K562 (cell line): ENCODE data around the gene BTBD3. TPM values are rescaled to one million over a fixed set of nuclear protein-coding genes. Genes with fewer than 3 reads are reported as not detected.

ENCODE experiments used
- ATAC-seq: fragments of 200-7000 bp; cut with Tn5 transposase; 3 replicates; pipeline ENCODE4 v1.9.1; 2020; ENCODE audit warnings: moderate library complexity
- BruUV-seq: library from RNA; stranded (reverse); fragments of 400-500 nt; replicated peaks from 2 replicates; lab custom pipeline; 2021; lab: Mats Ljungman, UMichigan
- CTCF ChIA-PET: fragments of 300-600 bp; formaldehyde crosslinking; extraction: SDS; loops from one replicate; lab custom pipeline; 2021; ENCODE audit warnings: low intra/inter-chr PET ratio; lab: Yijun Ruan, JAX
- POLR2A ChIA-PET: fragments of 300-600, 350-650 bp; sonication (Branson Sonifier 250); formaldehyde crosslinking; extraction: SDS; loops from one replicate; lab custom pipeline; 2021; ENCODE audit warnings: antibody characterized with exemption, inconsistent platforms; lab: Yijun Ruan, JAX
- DNase-seq, 4 experiments: peaks; one replicate each; pipeline versions ENCODE4 v3.0.0 to v3.0.0-alpha.2; 2011 to 2018; ENCODE audit warnings: low spot score in 3 of 4, mixed read lengths in 3 of 4; ENCODE audit errors: extremely low read depth in 1 of 4
- FAIRE-seq: peaks from 2 replicates; lab custom pipeline; 2011; peaks lifted over from hg19 to GRCh38; lab: Jason Lieb, UNC
- H2AFZ ChIP-seq: 2 replicates; pipeline ENCODE4 v1.6.0; 2011; ENCODE audit warnings: low read depth, low read length, control low read depth, inconsistent platforms
- H3K27ac ChIP-seq: fragments of 200-600 bp; 3 replicates; pipeline ENCODE4 v1.8.0; 2011; ENCODE audit warnings: low read depth, mild to moderate bottlenecking, control low read depth, inconsistent platforms, low read length, moderate library complexity, mixed read lengths; ENCODE audit errors: extremely low read depth
- H3K27me3 ChIP-seq, 2 experiments: fragments of 300-600 bp in 1 of 2; 2 replicates in 1 of 2; 3 replicates in 1 of 2; pipeline versions ENCODE4 v1.6.0 to v1.8.0; 2011; ENCODE audit warnings: inconsistent platforms in 2 of 2, low read length in 2 of 2, mild to moderate bottlenecking in 1 of 2, mixed read lengths in 1 of 2, moderate library complexity in 1 of 2; ENCODE audit not compliant: control insufficient read depth in 2 of 2, insufficient read depth in 2 of 2
- H3K36me3 ChIP-seq: fragments of 300-600 bp; 3 replicates; pipeline ENCODE4 v1.8.0; 2011; ENCODE audit warnings: mild to moderate bottlenecking, low read length, inconsistent platforms; ENCODE audit not compliant: control insufficient read depth, insufficient read depth
- H3K4me1 ChIP-seq, 2 experiments: fragments of 200-600 bp in 1 of 2; replicated peaks in 1 of 2; 2 replicates in 1 of 2; 3 replicates in 1 of 2; pipeline versions ENCODE4 v1.5.1 to v1.8.0; 2011; ENCODE audit warnings: inconsistent platforms in 2 of 2, low read length in 2 of 2, mild to moderate bottlenecking in 1 of 2, mixed read lengths in 1 of 2, moderate library complexity in 1 of 2; ENCODE audit not compliant: control insufficient read depth in 2 of 2, insufficient read depth in 2 of 2
- H3K4me2 ChIP-seq: 2 replicates; pipeline ENCODE4 v1.6.1; 2011; ENCODE audit warnings: low read length, control low read depth, inconsistent platforms, mixed read lengths; ENCODE audit not compliant: insufficient read depth
- H3K4me3 ChIP-seq: fragments of 200-600 bp; sonication (generic), shearing (Covaris generic); 2 replicates; pipeline ENCODE4 v1.5.1; 2016; ENCODE audit warnings: control low read depth, inconsistent platforms
- H3K79me2 ChIP-seq: fragments of 200-600 bp; 3 replicates; pipeline ENCODE4 v1.8.0; 2011; ENCODE audit warnings: low read length, inconsistent platforms; ENCODE audit not compliant: control insufficient read depth, insufficient read depth
- H3K9ac ChIP-seq, 2 experiments: 2 replicates each; pipeline versions ENCODE4 v1.6.0 to v1.6.1; 2011; ENCODE audit warnings: low read depth in 2 of 2, low read length in 2 of 2, control low read depth in 1 of 2, inconsistent platforms in 1 of 2, mild to moderate bottlenecking in 1 of 2, mixed read lengths in 1 of 2; ENCODE audit not compliant: insufficient read depth in 1 of 2
- H3K9me1 ChIP-seq: one replicate; pipeline ENCODE4 v1.6.0; 2011; ENCODE audit warnings: inconsistent platforms, mild to moderate bottlenecking, low read length, moderate library complexity; ENCODE audit not compliant: control insufficient read depth, insufficient read depth
- H3K9me3 ChIP-seq: replicated peaks from 2 replicates; pipeline ENCODE4 v1.5.1; 2011; ENCODE audit warnings: low read depth, low read length, inconsistent platforms; ENCODE audit not compliant: control insufficient read depth, insufficient read depth
- H4K20me1 ChIP-seq: replicated peaks from 2 replicates; pipeline ENCODE4 v1.6.1; 2011; ENCODE audit warnings: low read length, inconsistent platforms, mixed read lengths; ENCODE audit not compliant: control insufficient read depth, insufficient read depth
- BRF1 ChIP-seq: IDR thresholded peaks from 3 replicates; pipeline ENCODE4 v1.6.1; 2011; ENCODE audit warnings: borderline replicate concordance, mild to moderate bottlenecking; ENCODE audit not compliant: insufficient read length; ENCODE audit errors: extremely low read depth
- ELF1 ChIP-seq: fragments of 200-800 bp; sonication (Bioruptor generic); IDR thresholded peaks from 2 replicates; pipeline ENCODE4 v1.6.1; 2016; ENCODE audit warnings: missing genetic modification characterization, missing compliant biosample characterization
- ELF2 ChIP-seq: fragments of 250-450 bp; sonication (Bioruptor Pico); IDR thresholded peaks from 2 replicates; pipeline ENCODE4 v1.5.0; 2021; ENCODE audit warnings: mild to moderate bottlenecking
- ELF4 ChIP-seq: fragments of 450-650 bp; formaldehyde crosslinking; IDR thresholded peaks from 2 replicates; pipeline ENCODE4 v1.4.0; 2022; ENCODE audit warnings: missing genetic modification characterization
- HMG20B ChIP-seq: fragments of 250-450 bp; sonication (Bioruptor Pico); IDR thresholded peaks from 2 replicates; pipeline ENCODE4 v1.5.0; 2021; ENCODE audit warnings: mild to moderate bottlenecking
- KDM2B ChIP-seq: fragments of 250-450 bp; sonication (Bioruptor Pico); IDR thresholded peaks from 2 replicates; pipeline ENCODE4 v1.8.0; 2021; ENCODE audit warnings: mild to moderate bottlenecking, moderate library complexity
- RBM25 ChIP-seq: fragments of 200-400 bp; formaldehyde crosslinking; IDR thresholded peaks from 2 replicates; pipeline ENCODE4 v1.6.1; 2018; ENCODE audit warnings: low read length, low read depth, moderate library complexity; ENCODE audit not compliant: severe bottlenecking
- RHOXF2B ChIP-seq: fragments of 250-450 bp; sonication (Bioruptor Pico); conservative IDR thresholded peaks from 2 replicates; pipeline ENCODE4 v1.5.1; 2021
- TARDBP ChIP-seq: fragments of 450-650 bp; IDR thresholded peaks from 2 replicates; pipeline ENCODE4 v1.6.1; 2016
- ZNF217 ChIP-seq: sonication (generic); formaldehyde crosslinking; IDR thresholded peaks from 2 replicates; pipeline ENCODE4 v1.8.0; 2022; ENCODE audit warnings: mild to moderate bottlenecking, missing genetic modification reagents
- ZNF707 ChIP-seq: fragments of 250-450 bp; sonication (Bioruptor Pico); conservative IDR thresholded peaks from 2 replicates; pipeline ENCODE4 v1.8.0; 2022; ENCODE audit warnings: inconsistent platforms, mild to moderate bottlenecking, moderate library complexity
- WGBS: fragments of 100-300 bp; shearing (Covaris generic); methylation state at CpG from one replicate; pipeline ENCODE4 v1.1.6; 2016; ENCODE audit warnings: low coverage, mixed read lengths; ENCODE audit not compliant: insufficient coverage; ENCODE audit errors: missing lambda C conversion rate; 5-methylcytosine and 5-hydroxymethylcytosine counted together
- in situ Hi-C: fragments of 300-500 bp; cut with MboI; formaldehyde crosslinking; loops from 4 replicates; pipeline ENCODE4 v1.15.0; 2018; ENCODE audit warnings: inconsistent platforms, mixed read lengths
- intact Hi-C: fragments of 100-400 bp; cut with micrococcal nuclease; formaldehyde crosslinking; loops from 2 replicates; pipeline ENCODE4 v1.14.2; 2022
- polyA plus RNA-seq, 8 experiments: library from polyadenylated mRNA; depleted of rRNA in 4 of 8; stranded (reverse) in 5 of 8; unstranded in 3 of 8; fragments of >200 nt; fragmentation: Nextera tagmentation in 2 of 8; fragmentation: Illumina TruSeq in 1 of 8; extraction: Ambion mirVana in 2 of 8; extraction: Trizol in 1 of 8; gene quantifications; 2 replicates each; pipeline versions ENCODE4 v1.2.1 to v1.2.3, GENCODE V29; 2011 to 2014; ENCODE audit warnings: inconsistent platforms in 1 of 8, missing spikeins in 1 of 8
- total RNA-seq, 7 experiments: library from RNA; depleted of rRNA in 6 of 7; stranded (reverse); fragments of >200 nt in 6 of 7; fragmentation: Illumina TruSeq in 2 of 7; extraction: Trizol in 2 of 7; gene quantifications; 2 replicates each; pipeline versions ENCODE4 v1.2.1 to v1.2.3, GENCODE V29; 2011 to 2021; ENCODE audit warnings: low replicate concordance in 1 of 7
- TF ChIP-seq, protein P1 (sequence below): fragments of 450-650 bp; IDR thresholded peaks from 2 replicates; pipeline ENCODE4 v1.6.1; 2017; ENCODE audit warnings: mild to moderate bottlenecking, moderate library complexity
- TF ChIP-seq, protein P2 (sequence below): IDR thresholded peaks from 2 replicates; pipeline ENCODE4 v1.6.1; 2011; ENCODE audit warnings: borderline replicate concordance, low read depth, mild to moderate bottlenecking, moderate library complexity, low read length; ENCODE audit not compliant: insufficient read depth, poor library complexity, severe bottlenecking
- TF ChIP-seq, protein P3 (sequence below): fragments of 250-450 bp; sonication (Bioruptor Pico); IDR thresholded peaks from 2 replicates; pipeline ENCODE4 v1.9.0; 2021; ENCODE audit warnings: mild to moderate bottlenecking

BTBD3 gene
- total and polyA plus RNA-seq, 9 of the 15 experiments (the other 6 are each of a cell fraction or from before 2014, with no cell fraction given), result 1.8 to 11.4 (median 6.4) TPM

DNA sequence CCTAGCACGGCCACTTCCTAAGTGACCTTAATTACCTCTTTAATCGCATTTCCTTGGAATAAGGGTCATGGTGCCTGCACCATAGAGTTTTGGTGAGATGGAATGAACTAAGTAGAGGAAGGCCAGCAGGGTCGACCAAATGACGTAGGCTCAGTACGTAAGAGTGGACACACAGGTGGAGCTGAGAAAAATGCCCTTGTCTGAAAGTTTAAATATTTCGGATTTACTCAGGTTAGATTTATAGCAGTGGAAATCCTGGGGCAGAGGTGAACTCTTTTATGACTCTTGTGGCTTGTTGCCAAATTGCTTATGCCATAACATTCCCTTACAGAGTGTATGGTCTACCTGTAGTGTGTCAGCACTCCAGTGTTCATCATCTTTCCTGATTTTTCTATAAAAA is 23.6 kb upstream of the BTBD3 start (continued):
- TF ChIP-seq KDM2B, result no peak
- TF ChIP-seq ELF2, result no peak

DNA sequence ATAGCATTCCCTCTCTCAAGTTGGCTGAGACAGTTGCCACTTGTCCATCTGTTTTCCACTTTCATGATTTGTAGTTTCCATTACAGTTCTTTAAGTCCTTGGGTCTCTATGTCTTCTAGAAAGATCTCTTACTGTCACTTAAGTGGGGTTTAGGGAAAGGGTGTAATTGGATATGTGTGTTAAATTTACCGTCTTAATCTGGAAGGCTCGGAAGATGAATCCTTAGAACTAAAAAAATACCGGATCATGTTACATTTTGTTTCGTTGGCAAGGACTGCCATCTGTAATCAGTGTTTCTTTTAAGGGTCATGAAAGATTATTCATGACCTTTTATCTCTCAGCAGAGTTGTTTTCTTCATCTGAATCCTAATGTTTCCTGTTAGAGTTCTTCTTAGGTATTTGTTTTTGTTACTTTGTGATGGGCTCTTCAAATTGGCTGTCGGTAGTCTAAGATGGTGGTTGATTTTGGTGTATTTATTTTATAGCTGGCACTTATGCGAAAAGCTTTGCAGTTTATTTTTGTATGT is 21.8 kb upstream of the BTBD3 start:
- intact Hi-C loops, result no loop called here

DNA sequence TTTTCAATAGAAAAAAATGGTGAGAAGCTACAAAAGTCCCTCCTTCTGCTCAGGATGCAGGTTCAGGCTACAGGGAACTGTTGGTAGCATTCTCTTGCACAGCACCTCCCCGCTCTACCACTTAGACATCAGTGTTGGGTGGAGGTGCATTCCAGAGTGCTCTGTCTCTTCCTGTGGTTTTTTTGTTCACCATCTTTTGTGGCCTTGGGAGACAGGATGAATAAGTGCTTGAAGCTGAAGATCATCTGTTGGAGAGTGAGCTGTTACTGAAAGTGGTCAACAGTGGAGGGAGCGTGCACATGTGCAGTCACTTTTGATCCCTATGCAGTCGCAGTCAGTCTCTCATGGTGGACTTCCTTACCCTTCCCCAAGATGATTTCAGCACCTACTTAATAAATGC is 16.6 kb upstream of the BTBD3 start:
- Histone ChIP-seq H3K27ac (no peak overlapping the region), H3K36me3 (no peaks in the 10 kb centered on the region), H3K79me2 (no peaks in the 10 kb centered on the region), H3K4me2 (no peak overlapping the region), H3K4me3 (no peak overlapping the region), H2AFZ (no peak overlapping the region), H3K9ac (no peak overlapping the region), H3K27me3 (no peaks in the 10 kb centered on the region), H3K4me1 (no peaks in the 10 kb centered on the region), H3K9me1 (no peaks in the 10 kb centered on the region), H3K9me3 (no peaks in the 10 kb centered on the region), H4K20me1 (no peaks in the 10 kb centered on the region)
- WGBS, result 33% methylated on average over 3 of the region's 3 CpGs
- CTCF ChIA-PET, result no interaction called here
- ATAC-seq, result no peak
- intact Hi-C loops, result no loop called here
- DNase-seq, result no peak
- in situ Hi-C loops, result no loop called here
- POLR2A ChIA-PET, result no interaction called here
- no TSS peak for BruUV-seq
- FAIRE-seq, result no peak
- TF ChIP-seq ZNF707 (CRISPR knock-in tag) (no peak), RBM25 (no peak), ELF4 (CRISPR knock-in tag) (no peak), RHOXF2B (CRISPR knock-in tag) (no peak), BRF1 (no peak)
- TF ChIP-seq, protein P1, sequence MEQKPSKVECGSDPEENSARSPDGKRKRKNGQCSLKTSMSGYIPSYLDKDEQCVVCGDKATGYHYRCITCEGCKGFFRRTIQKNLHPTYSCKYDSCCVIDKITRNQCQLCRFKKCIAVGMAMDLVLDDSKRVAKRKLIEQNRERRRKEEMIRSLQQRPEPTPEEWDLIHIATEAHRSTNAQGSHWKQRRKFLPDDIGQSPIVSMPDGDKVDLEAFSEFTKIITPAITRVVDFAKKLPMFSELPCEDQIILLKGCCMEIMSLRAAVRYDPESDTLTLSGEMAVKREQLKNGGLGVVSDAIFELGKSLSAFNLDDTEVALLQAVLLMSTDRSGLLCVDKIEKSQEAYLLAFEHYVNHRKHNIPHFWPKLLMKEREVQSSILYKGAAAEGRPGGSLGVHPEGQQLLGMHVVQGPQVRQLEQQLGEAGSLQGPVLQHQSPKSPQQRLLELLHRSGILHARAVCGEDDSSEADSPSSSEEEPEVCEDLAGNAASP, result no peak
- TF ChIP-seq, protein P2, sequence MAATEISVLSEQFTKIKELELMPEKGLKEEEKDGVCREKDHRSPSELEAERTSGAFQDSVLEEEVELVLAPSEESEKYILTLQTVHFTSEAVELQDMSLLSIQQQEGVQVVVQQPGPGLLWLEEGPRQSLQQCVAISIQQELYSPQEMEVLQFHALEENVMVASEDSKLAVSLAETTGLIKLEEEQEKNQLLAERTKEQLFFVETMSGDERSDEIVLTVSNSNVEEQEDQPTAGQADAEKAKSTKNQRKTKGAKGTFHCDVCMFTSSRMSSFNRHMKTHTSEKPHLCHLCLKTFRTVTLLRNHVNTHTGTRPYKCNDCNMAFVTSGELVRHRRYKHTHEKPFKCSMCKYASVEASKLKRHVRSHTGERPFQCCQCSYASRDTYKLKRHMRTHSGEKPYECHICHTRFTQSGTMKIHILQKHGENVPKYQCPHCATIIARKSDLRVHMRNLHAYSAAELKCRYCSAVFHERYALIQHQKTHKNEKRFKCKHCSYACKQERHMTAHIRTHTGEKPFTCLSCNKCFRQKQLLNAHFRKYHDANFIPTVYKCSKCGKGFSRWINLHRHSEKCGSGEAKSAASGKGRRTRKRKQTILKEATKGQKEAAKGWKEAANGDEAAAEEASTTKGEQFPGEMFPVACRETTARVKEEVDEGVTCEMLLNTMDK, result no peak

More for the DNA sequence above, 21.8 kb upstream of the BTBD3 start:
- DNase-seq, result no peak
- Histone ChIP-seq H3K9me1 (no peaks in the 10 kb centered on the region), H3K4me1 (peaks cover 0 to 3% of the 10 kb centered on the region in 2 experiments; a peak in 2 of 5 replicates), H3K9ac (no peak overlapping the region), H3K4me2 (no peak overlapping the region), H4K20me1 (no peaks in the 10 kb centered on the region), H3K27ac (no peak overlapping the region), H3K9me3 (no peaks in the 10 kb centered on the region), H2AFZ (no peak overlapping the region), H3K79me2 (peaks cover 12% of the 10 kb centered on the region; the same call in 2 of the 3 replicates), H3K36me3 (no peaks in the 10 kb centered on the region), H3K27me3 (no peaks in the 10 kb centered on the region), H3K4me3 (no peak overlapping the region)
- POLR2A ChIA-PET, result no interaction called here
- WGBS, result 4% methylated on average over 6 of the region's 6 CpGs
- in situ Hi-C loops, result no loop called here
- BruUV-seq, result no TSS peak
- FAIRE-seq, result no peak
- TF ChIP-seq HMG20B (CRISPR knock-in tag) (no peak), ELF1 (no peak), ZNF217 (CRISPR knock-in tag) (no peak), TARDBP (no peak)
- TF ChIP-seq, protein P3, sequence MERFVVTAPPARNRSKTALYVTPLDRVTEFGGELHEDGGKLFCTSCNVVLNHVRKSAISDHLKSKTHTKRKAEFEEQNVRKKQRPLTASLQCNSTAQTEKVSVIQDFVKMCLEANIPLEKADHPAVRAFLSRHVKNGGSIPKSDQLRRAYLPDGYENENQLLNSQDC (CRISPR knock-in tag), result no peak
- CTCF ChIA-PET, result no interaction called here
- ATAC-seq, result no peak
